Upper lobe of left lung (tissue), 6 donors: ENCODE results near the gene GBP2. TPM values are rescaled to one million over a fixed set of nuclear protein-coding genes. Genes with fewer than 3 reads are reported as not detected.

Experiments used
- ATAC-seq, 2 donors: fragments of 200-7000 bp; cut with Tn5 transposase; one replicate each; pipeline ENCODE4 v1.9.1; 2022; ENCODE audit warnings: mild to moderate bottlenecking in 2 of 2, moderate library complexity in 2 of 2; ENCODE audit not compliant: low FRiP score in 2 of 2
- DNase-seq, 2 donors: peaks; one replicate each; pipeline ENCODE4 v3.0.0-alpha.2; 2019 to 2020
- H3K27ac ChIP-seq, 4 donors: fragments of 200-600 bp; sonication (generic); one replicate each; pipeline ENCODE4 v1.5.1; 2016 to 2019
- H3K27me3 ChIP-seq, 4 donors: fragments of 200-600 bp; sonication (generic); one replicate each; pipeline ENCODE4 v1.5.1; 2017 to 2019
- H3K36me3 ChIP-seq, 4 donors: fragments of 200-600 bp; sonication (generic); one replicate each; pipeline ENCODE4 v1.5.1; 2016 to 2019
- H3K4me1 ChIP-seq, 4 donors: fragments of 200-600 bp; sonication (generic); one replicate each; pipeline ENCODE4 v1.5.1; 2018 to 2019
- H3K4me3 ChIP-seq, 4 donors: fragments of 200-600 bp; sonication (generic); one replicate each; pipeline ENCODE4 v1.5.1; 2017 to 2019; ENCODE audit warnings: mild to moderate bottlenecking in 2 of 4, moderate library complexity in 1 of 4
- H3K9me3 ChIP-seq, 4 donors: fragments of 200-600 bp; sonication (generic); one replicate each; pipeline ENCODE4 v1.5.1; 2018 to 2019
- EP300 ChIP-seq, 4 donors: sonication (generic); formaldehyde crosslinking; IDR thresholded peaks; one replicate each; pipeline ENCODE4 v1.5.1; 2017; ENCODE audit warnings: antibody characterized with exemption in 4 of 4, control low read depth in 2 of 4
- POLR2A ChIP-seq, 4 donors: fragments of 450-650 bp; IDR thresholded peaks; one replicate each; pipeline ENCODE4 v1.5.1; 2016 to 2017; ENCODE audit warnings: antibody characterized with exemption in 4 of 4, mild to moderate bottlenecking in 2 of 4
- POLR2AphosphoS5 ChIP-seq, 2 donors: sonication (generic); formaldehyde crosslinking; IDR thresholded peaks; one replicate each; pipeline ENCODE4 v1.5.1; 2017; ENCODE audit warnings: antibody characterized with exemption in 2 of 2
- WGBS, 2 donors: methylation state at CpG; one replicate each; pipeline ENCODE4 v1.1.5; 2017 to 2018; 5-methylcytosine and 5-hydroxymethylcytosine counted together
- total RNA-seq, 6 donors: library from RNA; depleted of rRNA in 4 of 6; stranded (reverse); fragments of >200 nt in 4 of 6; gene quantifications; one replicate each; pipeline versions ENCODE4 v1.1.0 to v1.2.1, GENCODE V29; 2016 to 2021
- TF ChIP-seq, protein P1 (sequence below), 6 experiments: fragments of 450-650 bp in 4 of 6; fragments of 200-600 bp in 2 of 6; sonication (generic) in 2 of 6; IDR thresholded peaks; one replicate each; pipeline ENCODE4 v1.5.1; 2016 to 2019; ENCODE audit warnings: antibody characterized with exemption in 6 of 6
- donor health status: DM: no; HTN: no; CAD: no; lungs with moderate emphysema.
- donor health status: DM: no; HTN: yes; CAD: no; lungs with severe emphysema.

GBP2 gene
- total RNA-seq, 6 donors from 2014 or later = 41.0 to 124 (median 54.9) TPM

DNA sequence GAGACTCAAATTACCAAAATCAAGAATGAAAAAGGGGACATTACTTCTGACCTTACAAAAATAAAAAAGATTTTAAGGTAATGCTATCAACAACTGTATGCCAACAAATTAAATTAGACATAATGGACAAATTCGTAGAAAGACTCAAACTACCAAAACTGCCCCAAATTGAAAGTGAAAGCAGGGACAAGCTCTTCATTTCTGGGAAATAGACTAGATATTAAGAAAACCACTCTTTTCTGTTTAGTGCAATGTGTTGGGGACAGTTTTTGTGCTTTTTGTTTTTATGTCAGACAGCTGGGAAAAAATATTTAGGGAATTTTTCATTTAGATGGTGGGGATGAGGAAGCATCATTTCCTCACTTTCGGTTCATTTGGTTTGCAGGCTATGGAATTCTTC is 56.0 kb downstream of the GBP2 start:
- Histone ChIP-seq H3K9me3 (no peaks in the 10 kb centered on the region), H3K27me3 (no peaks in the 10 kb centered on the region), H3K4me1 (peaks cover 0 to 13% (median 6%) of the 10 kb centered on the region in 4 donors), H3K27ac (peak overlapping the region in 2 of 4 donors; percentile 22 to 61), H3K36me3 (no peaks in the 10 kb centered on the region), H3K4me3 (peak overlapping the region; percentile 14 to 41 (median 24))
- ATAC-seq = no peak
- TF ChIP-seq POLR2AphosphoS5 (IDR thresholded peaks at IDR 0.05) = no peak
- TF ChIP-seq EP300 (IDR thresholded peaks at IDR 0.05) = no peak
- TF ChIP-seq, protein P1, sequence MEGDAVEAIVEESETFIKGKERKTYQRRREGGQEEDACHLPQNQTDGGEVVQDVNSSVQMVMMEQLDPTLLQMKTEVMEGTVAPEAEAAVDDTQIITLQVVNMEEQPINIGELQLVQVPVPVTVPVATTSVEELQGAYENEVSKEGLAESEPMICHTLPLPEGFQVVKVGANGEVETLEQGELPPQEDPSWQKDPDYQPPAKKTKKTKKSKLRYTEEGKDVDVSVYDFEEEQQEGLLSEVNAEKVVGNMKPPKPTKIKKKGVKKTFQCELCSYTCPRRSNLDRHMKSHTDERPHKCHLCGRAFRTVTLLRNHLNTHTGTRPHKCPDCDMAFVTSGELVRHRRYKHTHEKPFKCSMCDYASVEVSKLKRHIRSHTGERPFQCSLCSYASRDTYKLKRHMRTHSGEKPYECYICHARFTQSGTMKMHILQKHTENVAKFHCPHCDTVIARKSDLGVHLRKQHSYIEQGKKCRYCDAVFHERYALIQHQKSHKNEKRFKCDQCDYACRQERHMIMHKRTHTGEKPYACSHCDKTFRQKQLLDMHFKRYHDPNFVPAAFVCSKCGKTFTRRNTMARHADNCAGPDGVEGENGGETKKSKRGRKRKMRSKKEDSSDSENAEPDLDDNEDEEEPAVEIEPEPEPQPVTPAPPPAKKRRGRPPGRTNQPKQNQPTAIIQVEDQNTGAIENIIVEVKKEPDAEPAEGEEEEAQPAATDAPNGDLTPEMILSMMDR (IDR thresholded peaks at IDR 0.05) = no peak
- TF ChIP-seq POLR2A (IDR thresholded peaks at IDR 0.05) = no peak
- WGBS, 2 donors = 45 to 67% methylated on average over 2 of the region's 2 CpGs
- no peak for DNase-seq

DNA sequence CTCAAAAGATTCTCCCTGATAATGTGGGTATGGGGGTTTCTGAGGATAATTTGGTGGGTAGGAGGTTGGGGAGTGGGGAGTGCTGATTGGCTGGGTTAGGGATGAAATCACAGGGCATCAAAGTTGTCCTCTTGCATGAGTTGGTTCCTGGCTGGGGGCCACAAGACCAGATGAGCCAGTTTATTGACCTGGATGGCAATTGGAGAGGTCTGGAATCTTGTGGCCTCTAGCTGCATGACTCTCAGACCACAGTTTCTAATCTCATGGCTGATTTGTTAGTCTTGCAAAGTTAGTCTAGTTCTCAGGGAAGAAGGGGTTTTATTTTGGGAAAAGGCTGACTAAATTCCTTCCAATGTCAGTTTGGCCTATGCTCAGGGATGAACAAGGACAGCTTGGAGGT is 57.6 kb downstream of the GBP2 start:
- ATAC-seq = no peak
- no peak for DNase-seq
- H3K27ac ChIP-seq = no peak overlapping the region

DNA sequence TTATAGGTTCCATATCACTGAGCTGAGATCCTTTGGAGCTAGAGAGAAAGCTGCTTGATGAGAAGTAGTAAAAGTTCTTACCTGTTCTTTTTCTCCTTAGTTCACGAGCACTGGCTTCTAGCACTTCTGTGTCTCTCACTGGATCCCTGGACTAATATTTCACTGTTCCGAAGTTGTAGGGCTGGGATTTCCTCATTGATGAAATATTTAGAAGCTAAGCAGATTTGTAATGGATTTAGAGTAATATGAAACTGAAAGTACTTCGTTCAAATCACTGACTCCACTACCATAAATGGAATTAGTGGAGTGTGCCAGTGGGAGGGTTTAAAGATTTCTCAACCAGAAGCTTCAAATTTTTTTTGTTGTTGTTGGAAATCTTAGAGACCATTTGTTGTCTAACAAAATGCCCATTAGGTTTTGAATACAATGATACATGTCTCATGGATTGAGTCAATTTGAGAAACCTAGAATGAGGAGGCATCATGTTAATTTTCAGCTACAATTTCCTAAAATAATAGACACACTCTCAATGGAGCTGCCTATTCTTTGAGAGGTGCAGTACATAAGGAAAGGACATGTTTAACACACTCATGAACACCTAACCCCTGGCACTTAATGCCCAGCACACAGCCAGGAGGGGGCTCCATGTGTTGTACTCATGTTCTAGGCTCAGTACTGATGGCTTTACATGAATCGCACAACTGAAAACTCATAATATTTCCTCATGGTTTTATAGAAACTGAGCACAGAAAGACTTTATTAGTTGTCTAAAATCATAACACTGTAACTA is 60.6 kb downstream of the GBP2 start, which contains the start of gene GBP1:
TSS of gene GBP1 (minus strand) at position 130 of the 790 bp plus-strand sequence. CDS start 1,974 bp downstream, outside the sequence.
- DNase-seq (no peak), ATAC-seq (peak; percentile 83 to 95)
- peak within 1 kb of the TSS; percentile 76 to 87 (median 86) for H3K27ac ChIP-seq
- TF ChIP-seq, protein P1 (IDR thresholded peaks at IDR 0.05) = no peak
- TF ChIP-seq POLR2A (IDR thresholded peaks at IDR 0.05) = peak in 2 of 4 donors; percentile 22 to 61
- no peaks in the 10 kb centered on the region for H3K9me3 ChIP-seq
- H3K4me1 ChIP-seq = peaks cover 22 to 39% (median 26%) of the 10 kb centered on the region in 4 donors
- WGBS, 2 donors = 21 to 24% methylated on average over 4 of the region's 4 CpGs
- H3K36me3 ChIP-seq = no peaks in the 10 kb centered on the region
- H3K4me3 ChIP-seq = peak within 1 kb of the TSS; percentile 18 to 56 (median 44)
- no peaks in the 10 kb centered on the region for H3K27me3 ChIP-seq

More for the DNA sequence above, 57.6 kb downstream of the GBP2 start:
- TF ChIP-seq POLR2AphosphoS5 (IDR thresholded peaks at IDR 0.05) = no peak
- Histone ChIP-seq H3K9me3 (no peaks in the 10 kb centered on the region), H3K36me3 (no peaks in the 10 kb centered on the region), H3K4me1 (peaks cover 0 to 18% (median 10%) of the 10 kb centered on the region in 4 donors), H3K4me3 (no peak overlapping the region), H3K27me3 (no peaks in the 10 kb centered on the region)

GRCh38 chr1:89064632-89065031 is 61.3 kb downstream of the GBP2 start:
- 3% methylated on average over 4 of the region's 4 CpGs for WGBS, 2 donors
- peak; percentile 44 to 67 for ATAC-seq

GRCh38 chr1:89063094-89063493 is 62.8 kb downstream of the GBP2 start:
- H3K9me3 ChIP-seq = no peaks in the 10 kb centered on the region
- H3K4me3 ChIP-seq = peak overlapping the region in 2 of 4 donors; percentile 23 to 44
- peak overlapping the region; percentile 27 to 87 (median 66) for H3K27ac ChIP-seq
- DNase-seq = no peak
- peaks cover 22 to 33% (median 27%) of the 10 kb centered on the region in 4 donors for H3K4me1 ChIP-seq
- ATAC-seq = no peak
- H3K36me3 ChIP-seq = peaks cover 9 to 12% (median 12%) of the 10 kb centered on the region in 4 donors
- H3K27me3 ChIP-seq = no peaks in the 10 kb centered on the region
- 79 to 82% methylated on average over 3 of the region's 3 CpGs for WGBS, 2 donors
- TF ChIP-seq, protein P1 (IDR thresholded peaks at IDR 0.05) = no peak
- TF ChIP-seq POLR2AphosphoS5 (IDR thresholded peaks at IDR 0.05) (no peak), EP300 (IDR thresholded peaks at IDR 0.05) (no peak), POLR2A (IDR thresholded peaks at IDR 0.05) (no peak)

More at GRCh38 chr1:89064632-89065031, 61.3 kb downstream of the GBP2 start:
- H3K27ac ChIP-seq = peak overlapping the region; percentile 76 to 87 (median 86)
- H3K4me3 ChIP-seq = peak overlapping the region; percentile 18 to 56 (median 44)
- TF ChIP-seq POLR2AphosphoS5 (IDR thresholded peaks at IDR 0.05) = no peak
- TF ChIP-seq POLR2A (IDR thresholded peaks at IDR 0.05) = no peak
- TF ChIP-seq, protein P1 (IDR thresholded peaks at IDR 0.05) = no peak
- no peak for TF ChIP-seq EP300 (IDR thresholded peaks at IDR 0.05)
- H3K9me3 ChIP-seq = no peaks in the 10 kb centered on the region
- H3K27me3 ChIP-seq = no peaks in the 10 kb centered on the region
- H3K4me1 ChIP-seq = peaks cover 22 to 37% (median 27%) of the 10 kb centered on the region in 4 donors
- DNase-seq = no peak
- H3K36me3 ChIP-seq = no peaks in the 10 kb centered on the region
